Spleen (tissue), 11 donors: ENCODE measurements around the gene RAD23B. TPM values are rescaled to one million over a fixed set of nuclear protein-coding genes. Genes with fewer than 3 reads are reported as not detected.
"Not testable (repeated sequence)": the region's sequence is repeated elsewhere in the genome, so short reads cannot be mapped to it uniquely, and the experiment has no call there.

Experiments
- DNase-seq: peaks from one replicate; pipeline ENCODE4 v3.0.0-alpha.2; 2020
- H3K27ac ChIP-seq, 8 donors: fragments of 200-600 bp; sonication (generic) in 7 of 8; 1 replicate in 4 of 8; 2 replicates in 4 of 8; pipeline versions ENCODE4 v1.5.0 to v1.8.0; 2016 to 2021; ENCODE audit warnings: inconsistent platforms in 4 of 8, mild to moderate bottlenecking in 4 of 8, moderate library complexity in 1 of 8
- H3K27me3 ChIP-seq, 7 donors: fragments of 200-600 bp; sonication (generic) in 6 of 7; replicated peaks in 1 of 7; 1 replicate in 4 of 7; 2 replicates in 3 of 7; pipeline versions ENCODE4 v1.5.0 to v1.8.0; 2016 to 2021; ENCODE audit warnings: inconsistent platforms in 3 of 7, mild to moderate bottlenecking in 1 of 7
- H3K36me3 ChIP-seq, 6 donors: fragments of 200-600 bp; sonication (generic) in 5 of 6; 1 replicate in 4 of 6; 2 replicates in 2 of 6; pipeline versions ENCODE4 v1.5.0 to v1.8.0; 2016 to 2021; ENCODE audit warnings: inconsistent platforms in 2 of 6
- H3K4me1 ChIP-seq, 6 donors: fragments of 200-600 bp; sonication (generic) in 5 of 6; 1 replicate in 3 of 6; 2 replicates in 3 of 6; pipeline versions ENCODE4 v1.5.0 to v1.8.0; 2016 to 2021; ENCODE audit warnings: inconsistent platforms in 3 of 6
- H3K4me3 ChIP-seq, 8 donors: fragments of 200-600 bp; sonication (generic) in 7 of 8; 1 replicate in 4 of 8; 2 replicates in 4 of 8; pipeline versions ENCODE4 v1.5.0 to v1.8.0; 2016 to 2021; ENCODE audit warnings: inconsistent platforms in 4 of 8, mild to moderate bottlenecking in 4 of 8, moderate library complexity in 2 of 8
- H3K9me3 ChIP-seq, 8 donors: fragments of 200-600 bp; sonication (generic) in 7 of 8; 1 replicate in 4 of 8; 2 replicates in 4 of 8; pipeline versions ENCODE4 v1.5.0 to v1.8.0; 2016 to 2021; ENCODE audit warnings: inconsistent platforms in 4 of 8
- CTCF ChIP-seq, 11 experiments: fragments of 200-600 bp in 7 of 11; fragments of 450-650 bp in 4 of 11; sonication (generic) in 4 of 11; IDR thresholded peaks in 8 of 11; conservative IDR thresholded peaks in 3 of 11; 1 replicate in 7 of 11; 2 replicates in 4 of 11; pipeline versions ENCODE4 v1.4.0 to v1.8.0; 2016 to 2021; ENCODE audit warnings: antibody characterized with exemption in 11 of 11, inconsistent platforms in 4 of 11, mild to moderate bottlenecking in 1 of 11
- POLR2A ChIP-seq, 3 donors: fragments of 450-650 bp; IDR thresholded peaks; one replicate each; pipeline ENCODE4 v1.5.1; 2017; ENCODE audit warnings: antibody characterized with exemption in 3 of 3, mild to moderate bottlenecking in 1 of 3
- POLR2AphosphoS5 ChIP-seq, 3 donors: sonication (generic); formaldehyde crosslinking; IDR thresholded peaks; one replicate each; pipeline ENCODE4 v1.5.1; 2017; ENCODE audit warnings: antibody characterized with exemption in 3 of 3
- WGBS, 5 donors: extraction: QIAGEN DNeasy Blood & Tissue Kit in 3 of 5; methylation state at CpG; one replicate each; pipeline versions ENCODE4 v1.1.5 to v1.1.7; 2013 to 2018; 5-methylcytosine and 5-hydroxymethylcytosine counted together
- intact Hi-C: fragments of 100-400 bp; cut with DNase I; formaldehyde crosslinking; loops from one replicate; pipeline ENCODE4 v1.15.0; 2023; ENCODE audit warnings: low total_unique reads
- polyA plus RNA-seq, 3 donors: library from polyadenylated mRNA; stranded (reverse); fragments of 200-250 nt; gene quantifications; one replicate each; pipeline ENCODE4 v1.2.1, GENCODE V29; 2013
- total RNA-seq, 7 donors: library from RNA; depleted of rRNA in 3 of 7; stranded (reverse); fragments of >200 nt in 3 of 7; fragmentation: NEBNext Ultra II Directional in 4 of 7; extraction: Animal tissue kit (Norgen Biotek cat#: 25700) in 4 of 7; gene quantifications; one replicate each; pipeline versions ENCODE4 v1.1.0 to v1.2.1, GENCODE V29; 2016 to 2021
- donor health status: healthy with polysubstance abuse.
- donor health status: DM: no; HTN: no; CAD: no; lungs with moderate emphysema.
- donor health status: DM: no; HTN: no; CAD: no.
- donor health status: Bipolar disorder and iron deficiency.
- donor health status: healthy.
- donor health status: DM: no; HTN: no; CAD: no.
- donor health status: DM: yes; HTN: yes; CAD: no.

RAD23B gene
- total and polyA plus RNA-seq, 10 donors, result 21.3 to 91.9 (median 64.5) TPM

- no peaks in the 10 kb centered on the region for H3K36me3 ChIP-seq
- TF ChIP-seq CTCF (IDR thresholded peaks at IDR 0.05 in 8 of 11, conservative IDR thresholded peaks at IDR 0.05 in 3 of 11), result no peak
- TF ChIP-seq POLR2AphosphoS5 (IDR thresholded peaks at IDR 0.05), result no peak
- no peak for TF ChIP-seq POLR2A (IDR thresholded peaks at IDR 0.05)
- peaks cover 13 to 100% (median 76%) of the 10 kb centered on the region in 6 donors for H3K4me1 ChIP-seq
- no peaks in the 10 kb centered on the region for H3K9me3 ChIP-seq
- H3K4me3 ChIP-seq, result no peak overlapping the region
- 93 to 98% (median 95%) methylated on average over 1 of the region's 1 CpG for WGBS, 5 donors
- no peak for DNase-seq
- H3K27me3 ChIP-seq, result no peaks in the 10 kb centered on the region
- intact Hi-C loops, result no loop called here
- no peak overlapping the region for H3K27ac ChIP-seq
These were observed 9.9 kb downstream of the RAD23B start for GRCh38 chr9:107292821-107293542.

- no peak for DNase-seq
- Histone ChIP-seq H3K27me3 (no peaks in the 10 kb centered on the region), H3K9me3 (no peaks in the 10 kb centered on the region), H3K27ac (no peak overlapping the region), H3K4me1 (peaks cover 12 to 100% (median 72%) of the 10 kb centered on the region in 6 donors), H3K4me3 (no peak overlapping the region), H3K36me3 (no peaks in the 10 kb centered on the region)
- whole genome bisulfite sequencing, 5 donors, result 83 to 91% (median 87%) methylated on average over 6 of the region's 6 CpGs
- intact Hi-C loops, result no loop called here
- TF ChIP-seq CTCF (IDR thresholded peaks at IDR 0.05 in 8 of 11, conservative IDR thresholded peaks at IDR 0.05 in 3 of 11) (no peak), POLR2AphosphoS5 (IDR thresholded peaks at IDR 0.05) (no peak), POLR2A (IDR thresholded peaks at IDR 0.05) (no peak)
These were observed 10.5 kb downstream of the RAD23B start for GRCh38 chr9:107293543-107294085.

DNA sequence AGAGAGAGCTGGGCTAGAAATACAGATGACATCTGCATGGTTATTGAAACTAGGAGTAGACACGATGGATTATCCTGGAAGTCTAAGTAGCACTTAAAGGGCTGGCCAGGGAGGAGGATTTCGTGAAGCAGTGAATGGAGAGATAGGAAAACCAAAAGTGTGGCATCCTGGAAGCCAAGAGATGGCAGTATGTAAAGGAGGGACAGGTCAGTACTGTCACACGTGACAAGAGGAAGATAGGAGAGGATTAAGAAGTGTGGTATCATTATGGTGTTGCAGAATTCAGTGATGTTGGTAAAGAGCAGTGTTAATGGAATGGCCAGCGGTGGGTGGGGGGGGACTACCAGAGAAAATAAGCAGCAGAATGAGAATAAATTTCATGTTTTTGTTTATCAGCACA is 11.7 kb downstream of the RAD23B start:
- no peaks in the 10 kb centered on the region for H3K36me3 ChIP-seq
- no peaks in the 10 kb centered on the region for H3K9me3 ChIP-seq
- H3K27me3 ChIP-seq, result no peaks in the 10 kb centered on the region
- no peak for DNase-seq
- H3K27ac ChIP-seq, result no peak overlapping the region
- peaks cover 20 to 100% (median 74%) of the 10 kb centered on the region in 6 donors for H3K4me1 ChIP-seq
- TF ChIP-seq CTCF (IDR thresholded peaks at IDR 0.05 in 8 of 11, conservative IDR thresholded peaks at IDR 0.05 in 3 of 11), result no peak
- TF ChIP-seq POLR2AphosphoS5 (IDR thresholded peaks at IDR 0.05), result no peak
- no peak for TF ChIP-seq POLR2A (IDR thresholded peaks at IDR 0.05)
- WGBS, 5 donors, result 72 to 82% (median 75%) methylated on average over 4 of the region's 4 CpGs
- no peak overlapping the region for H3K4me3 ChIP-seq
- intact Hi-C loops, result no loop called here

- DNase-seq, result no peak
- 65 to 78% (median 72%) methylated on average over 1 of the region's 1 CpG for WGBS, 5 donors
- Histone ChIP-seq H3K4me3 (no peak overlapping the region), H3K9me3 (no peaks in the 10 kb centered on the region), H3K4me1 (peaks cover 18 to 100% (median 71%) of the 10 kb centered on the region in 6 donors), H3K36me3 (peaks cover 0 to 6% (median 0%) of the 10 kb centered on the region in 6 donors), H3K27me3 (no peaks in the 10 kb centered on the region), H3K27ac (peak overlapping the region in 1 of 8 donors; percentile 5)
- TF ChIP-seq POLR2AphosphoS5 (IDR thresholded peaks at IDR 0.05) (no peak), CTCF (IDR thresholded peaks at IDR 0.05 in 8 of 11, conservative IDR thresholded peaks at IDR 0.05 in 3 of 11) (no peak), POLR2A (IDR thresholded peaks at IDR 0.05) (no peak)
- intact Hi-C loops, result no loop called here
These were observed 12.9 kb downstream of the RAD23B start for GRCh38 chr9:107295995-107296394.

GRCh38 chr9:107296592-107296991 is 13.5 kb downstream of the RAD23B start:
- DNase-seq, intact Hi-C loops, H3K9me3 ChIP-seq, H3K4me3 ChIP-seq, H3K27me3 ChIP-seq, H3K27ac ChIP-seq: not testable (repeated sequence)
- peaks cover 18 to 100% (median 65%) of the 10 kb centered on the region in 6 donors for H3K4me1 ChIP-seq
- peaks cover 0 to 12% (median 4%) of the 10 kb centered on the region in 6 donors for H3K36me3 ChIP-seq
- WGBS, 5 donors, result 91 to 95% (median 94%) methylated on average over 8 of the region's 8 CpGs
